ENCODE data around the gene UTP20. TPM values are rescaled to one million over a fixed set of nuclear protein-coding genes. Genes with fewer than 3 reads are reported as not detected.

UTP20 gene
- total RNA-seq, 4 donors from 2014 or later: 9.2 to 11.1 (median 9.5) TPM

DNA sequence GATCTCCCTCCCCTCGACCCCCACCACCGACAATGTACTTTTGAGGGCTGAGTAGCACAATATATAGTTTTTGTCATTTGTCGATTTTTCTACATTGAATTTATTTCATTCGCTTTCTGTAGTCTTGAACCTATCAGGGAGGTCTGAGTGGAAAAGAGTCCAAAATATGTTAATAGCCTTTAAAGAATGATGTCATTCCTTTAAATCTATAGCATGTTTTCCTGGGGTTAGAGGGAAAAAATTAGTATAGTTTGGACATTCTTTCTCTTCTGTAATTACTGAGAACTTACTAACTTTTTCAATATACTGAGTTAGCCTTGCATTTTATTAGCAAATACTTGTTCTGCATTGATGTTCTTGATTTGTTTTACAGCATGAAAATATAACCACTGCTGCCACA lies 71.8 kb downstream of the UTP20 start:
- no peak for DNase-seq (ENCODE audit: low spot score in 2 of 2)
- H3K4me3 ChIP-seq (ENCODE audit: low read depth, poor library complexity, severe bottlenecking): no peak overlapping the region
- TF ChIP-seq POLR2A (IDR thresholded peaks at IDR 0.05): no peak
- TF ChIP-seq, protein P1, sequence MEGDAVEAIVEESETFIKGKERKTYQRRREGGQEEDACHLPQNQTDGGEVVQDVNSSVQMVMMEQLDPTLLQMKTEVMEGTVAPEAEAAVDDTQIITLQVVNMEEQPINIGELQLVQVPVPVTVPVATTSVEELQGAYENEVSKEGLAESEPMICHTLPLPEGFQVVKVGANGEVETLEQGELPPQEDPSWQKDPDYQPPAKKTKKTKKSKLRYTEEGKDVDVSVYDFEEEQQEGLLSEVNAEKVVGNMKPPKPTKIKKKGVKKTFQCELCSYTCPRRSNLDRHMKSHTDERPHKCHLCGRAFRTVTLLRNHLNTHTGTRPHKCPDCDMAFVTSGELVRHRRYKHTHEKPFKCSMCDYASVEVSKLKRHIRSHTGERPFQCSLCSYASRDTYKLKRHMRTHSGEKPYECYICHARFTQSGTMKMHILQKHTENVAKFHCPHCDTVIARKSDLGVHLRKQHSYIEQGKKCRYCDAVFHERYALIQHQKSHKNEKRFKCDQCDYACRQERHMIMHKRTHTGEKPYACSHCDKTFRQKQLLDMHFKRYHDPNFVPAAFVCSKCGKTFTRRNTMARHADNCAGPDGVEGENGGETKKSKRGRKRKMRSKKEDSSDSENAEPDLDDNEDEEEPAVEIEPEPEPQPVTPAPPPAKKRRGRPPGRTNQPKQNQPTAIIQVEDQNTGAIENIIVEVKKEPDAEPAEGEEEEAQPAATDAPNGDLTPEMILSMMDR (IDR thresholded peaks at IDR 0.05): no peak
- intact Hi-C loops (cut with DNase I; ENCODE audit: low total_unique reads): no loop called here
- WGBS, 2 donors: 96 to 97% methylated on average over 4 of the region's 4 CpGs

- no peak for DNase-seq (ENCODE audit: low spot score in 2 of 2)
- H3K4me3 ChIP-seq (ENCODE audit: low read depth, poor library complexity, severe bottlenecking): no peak overlapping the region
- intact Hi-C loops (cut with DNase I; ENCODE audit: low total_unique reads): no loop called here
- TF ChIP-seq, protein P1 (IDR thresholded peaks at IDR 0.05): no peak
- TF ChIP-seq POLR2A (IDR thresholded peaks at IDR 0.05): no peak
- WGBS, 2 donors: 91 to 92% methylated on average over 5 of the region's 5 CpGs
Observed at GRCh38 chr12:101356794-101357193, 76.9 kb downstream of the UTP20 start.

GRCh38 chr12:101361455-101361854 lies 81.5 kb downstream of the UTP20 start:
- H3K4me3 ChIP-seq (ENCODE audit: low read depth, poor library complexity, severe bottlenecking): no peak overlapping the region
- WGBS, 2 donors: 85 to 94% methylated on average over 8 of the region's 8 CpGs
- DNase-seq (ENCODE audit: low spot score in 2 of 2): no peak
- intact Hi-C loops (cut with DNase I; ENCODE audit: low total_unique reads): no loop called here
- no peak for TF ChIP-seq POLR2A (IDR thresholded peaks at IDR 0.05)
- TF ChIP-seq, protein P1 (IDR thresholded peaks at IDR 0.05): no peak

- no peak for DNase-seq (ENCODE audit: low spot score in 2 of 2)
- H3K4me3 ChIP-seq (ENCODE audit: low read depth, poor library complexity, severe bottlenecking): no peak overlapping the region
- intact Hi-C loops (cut with DNase I; ENCODE audit: low total_unique reads): no loop called here
- no peak for TF ChIP-seq POLR2A (IDR thresholded peaks at IDR 0.05)
- TF ChIP-seq, protein P1 (IDR thresholded peaks at IDR 0.05): no peak
- 96 to 97% methylated on average over 6 of the region's 6 CpGs for WGBS, 2 donors
Observed at GRCh38 chr12:101368016-101368415, 88.1 kb downstream of the UTP20 start.

GRCh38 chr12:101372431-101372830 lies 92.5 kb downstream of the UTP20 start:
- no peak overlapping the region for H3K4me3 ChIP-seq (ENCODE audit: low read depth, poor library complexity, severe bottlenecking)
- 100% methylated on average over 1 of the region's 1 CpG for WGBS, 2 donors
- intact Hi-C loops (cut with DNase I; ENCODE audit: low total_unique reads): no loop called here
- no peak for TF ChIP-seq POLR2A (IDR thresholded peaks at IDR 0.05)
- TF ChIP-seq, protein P1 (IDR thresholded peaks at IDR 0.05): no peak
- DNase-seq (ENCODE audit: low spot score in 2 of 2): no peak

DNA sequence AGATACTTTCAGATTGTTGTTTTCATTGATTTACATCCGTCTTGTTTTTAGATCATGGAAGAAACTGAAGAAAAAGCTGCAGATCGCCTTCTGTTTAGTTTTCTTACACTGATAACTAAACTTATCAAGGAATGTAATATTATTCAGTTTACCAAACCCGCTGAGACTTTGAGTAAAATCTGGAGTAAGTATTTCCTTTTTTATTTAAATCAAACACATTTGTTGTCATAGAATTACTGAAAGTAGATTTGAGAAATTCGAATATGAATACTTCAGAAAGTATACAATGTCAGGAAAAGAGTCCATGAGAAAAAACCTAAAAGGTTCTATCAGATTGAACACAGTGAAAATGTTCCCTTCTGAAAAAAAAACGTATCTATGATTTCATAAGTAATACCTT lies 95.7 kb downstream of the UTP20 start:
- no peak for DNase-seq (ENCODE audit: low spot score in 2 of 2)
- intact Hi-C loops (cut with DNase I; ENCODE audit: low total_unique reads): no loop called here
- 88 to 90% methylated on average over 5 of the region's 5 CpGs for WGBS, 2 donors
- H3K4me3 ChIP-seq (ENCODE audit: low read depth, poor library complexity, severe bottlenecking): no peak overlapping the region
- TF ChIP-seq POLR2A (IDR thresholded peaks at IDR 0.05): no peak
- TF ChIP-seq, protein P1 (IDR thresholded peaks at IDR 0.05): no peak
